ENCODE measurements around the gene DPP6.

DPP6 gene

DNA sequence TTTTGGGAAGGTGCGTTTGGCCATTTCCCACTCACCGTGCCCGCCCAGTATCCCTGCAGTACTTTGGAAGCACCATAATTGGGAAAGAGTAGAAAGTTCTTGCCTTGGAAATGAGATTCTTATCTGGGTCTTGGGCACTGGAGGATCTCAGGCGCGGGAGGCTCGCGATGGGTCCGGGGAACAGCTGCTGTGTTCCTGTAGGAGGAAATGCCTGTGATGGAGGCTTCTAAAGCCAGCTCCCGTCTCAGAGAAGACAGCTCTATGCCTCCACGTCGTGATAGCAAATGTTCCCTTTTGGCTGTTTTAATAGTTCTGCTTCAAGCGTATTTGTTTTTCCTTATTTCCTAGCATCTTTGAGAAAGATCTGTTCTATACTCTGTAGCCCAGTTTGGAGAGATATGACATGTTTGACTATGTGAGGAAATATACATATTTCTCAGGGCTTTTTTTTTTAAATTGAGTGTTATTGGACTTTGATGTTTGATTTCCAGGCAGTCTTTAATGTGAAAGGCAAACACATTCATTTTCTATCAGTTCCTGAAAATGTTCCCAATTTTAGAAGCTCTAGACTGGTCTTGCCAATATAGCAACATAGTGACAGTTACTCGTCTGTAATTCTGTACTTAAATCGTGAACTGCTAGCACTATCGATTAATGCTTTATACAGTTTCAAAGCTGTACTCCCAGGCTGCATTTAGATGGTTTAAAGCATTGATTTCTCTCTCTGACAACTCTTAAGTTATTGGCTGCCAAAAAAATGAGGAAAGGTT is 280.8 kb downstream of the DPP6 start:
- H3K4me3 ChIP-seq (ENCODE audit: low read depth, low read length): no peak overlapping the region

DNA sequence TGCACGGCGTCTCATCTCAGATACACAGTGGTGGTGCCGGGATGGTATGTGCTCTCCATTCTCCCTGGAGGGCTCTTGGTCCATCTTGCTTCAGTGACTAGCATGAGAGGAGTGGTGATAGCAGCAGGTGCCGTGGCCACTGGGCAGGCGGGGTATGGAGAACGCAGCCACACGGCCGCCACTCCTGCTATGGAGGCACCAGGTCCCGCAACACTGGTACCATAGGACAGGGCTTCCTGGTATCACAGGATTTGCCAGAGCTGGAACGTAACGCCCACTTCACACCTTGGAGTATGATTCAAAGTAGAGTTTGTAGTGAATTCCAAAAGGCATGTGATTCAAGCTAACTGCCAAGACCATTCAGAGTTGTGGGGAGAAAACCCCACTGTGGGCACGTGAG is 284.1 kb downstream of the DPP6 start:
- H3K4me3 ChIP-seq (ENCODE audit: low read depth, low read length): no peak overlapping the region

DNA sequence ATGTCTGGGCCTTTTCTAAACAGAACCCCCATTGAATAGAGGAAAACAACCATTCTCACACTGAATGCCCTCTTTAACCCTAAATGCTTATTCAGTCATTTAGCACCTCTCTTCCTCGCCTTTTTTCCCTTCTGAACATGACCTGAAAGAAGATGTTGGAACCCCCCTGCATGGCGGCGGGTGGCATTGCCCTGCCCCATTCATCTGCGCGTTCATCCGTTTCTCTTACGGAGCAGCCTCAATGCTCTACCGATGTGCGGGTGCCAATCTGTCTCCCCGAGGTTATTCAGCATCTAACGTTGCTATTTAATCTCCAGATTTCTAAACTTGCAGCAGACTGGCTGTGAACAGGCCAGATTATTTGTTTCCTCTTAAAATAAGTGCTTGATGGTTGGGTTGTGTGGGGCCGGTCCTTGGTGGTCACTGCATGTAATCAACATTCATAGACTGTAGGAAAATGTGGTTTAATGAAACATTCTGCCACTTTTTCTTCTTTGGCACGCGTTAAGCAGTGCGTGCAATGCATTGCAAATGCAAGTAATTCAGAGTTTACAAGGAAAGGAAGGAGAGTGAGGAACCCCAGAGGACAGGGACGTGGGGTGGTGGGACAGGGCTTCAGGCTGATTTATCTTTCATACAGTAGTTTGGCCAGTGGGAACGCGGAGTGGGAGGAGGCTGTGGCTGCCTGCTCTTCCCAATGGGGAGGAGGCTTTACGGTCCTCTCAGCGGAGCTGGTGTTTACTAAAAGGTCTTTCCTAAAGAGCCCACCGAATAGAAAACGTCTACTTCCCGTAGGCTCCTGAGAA is 286.7 kb downstream of the DPP6 start:
- H3K4me3 ChIP-seq (ENCODE audit: low read depth, low read length): no peak overlapping the region

DNA sequence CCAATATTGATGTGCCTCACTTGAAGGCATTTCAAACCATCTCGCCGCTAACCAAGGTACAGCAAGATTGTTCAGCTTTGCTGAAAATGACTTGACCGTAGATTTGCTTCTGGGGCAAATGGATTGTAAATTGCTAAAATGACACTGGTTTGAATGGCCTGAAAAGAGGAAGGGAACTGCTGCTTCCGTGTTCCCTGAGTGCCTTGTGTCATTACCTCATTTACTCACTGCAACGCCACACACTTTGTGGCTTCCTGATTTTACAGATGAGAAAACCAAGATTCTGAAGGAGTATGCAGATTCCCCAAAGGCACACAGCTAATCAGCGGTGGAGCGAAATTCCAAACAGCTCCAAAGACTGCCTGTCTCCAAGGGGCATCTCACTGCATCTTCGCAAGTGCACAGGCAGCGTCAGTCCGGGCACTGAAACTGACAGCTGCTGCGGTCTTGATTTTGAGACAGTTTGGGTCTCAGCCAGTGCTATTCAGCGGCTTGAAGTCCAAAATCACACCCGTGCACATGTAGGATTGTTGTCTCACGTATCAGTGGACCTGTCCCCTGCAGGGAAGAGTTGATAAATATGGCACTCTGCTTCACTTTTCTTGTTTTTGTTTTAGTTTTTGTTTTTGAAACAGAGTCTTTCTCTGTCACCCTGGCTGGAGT is 290.9 kb downstream of the DPP6 start:
- no peak overlapping the region for H3K4me3 ChIP-seq (ENCODE audit: low read depth, low read length)

DNA sequence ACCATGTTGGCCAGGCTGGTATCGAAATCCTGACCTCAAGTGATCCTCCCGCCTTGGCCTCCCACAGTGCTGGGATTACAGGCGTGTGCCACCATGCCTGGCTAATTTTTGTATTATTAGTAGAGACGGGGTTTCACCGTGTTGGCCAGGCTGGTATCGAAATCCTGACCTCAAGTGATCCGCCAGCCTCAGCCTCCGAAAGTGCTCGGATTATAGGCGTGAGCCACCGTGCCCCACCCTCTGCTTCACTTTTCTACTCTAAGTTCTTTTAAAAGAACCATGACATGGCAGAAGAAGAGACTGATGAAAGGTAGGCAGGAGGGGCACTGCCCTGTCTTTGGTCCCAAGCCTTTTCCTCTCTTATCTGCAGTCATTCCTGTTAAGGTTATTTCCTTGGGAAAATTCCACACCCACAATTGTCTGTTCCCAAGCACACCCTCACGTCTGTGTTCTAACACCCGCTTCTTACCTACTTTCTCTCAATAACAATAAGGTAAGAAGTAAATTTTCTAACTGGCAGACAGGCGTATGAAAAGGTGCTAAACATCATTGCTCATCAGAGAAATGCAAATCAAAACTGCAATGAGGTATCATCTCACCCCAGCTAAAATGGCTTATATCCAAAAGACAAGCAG is 291.7 kb downstream of the DPP6 start:
- H3K4me3 ChIP-seq (ENCODE audit: low read depth, low read length): no peak overlapping the region

DNA sequence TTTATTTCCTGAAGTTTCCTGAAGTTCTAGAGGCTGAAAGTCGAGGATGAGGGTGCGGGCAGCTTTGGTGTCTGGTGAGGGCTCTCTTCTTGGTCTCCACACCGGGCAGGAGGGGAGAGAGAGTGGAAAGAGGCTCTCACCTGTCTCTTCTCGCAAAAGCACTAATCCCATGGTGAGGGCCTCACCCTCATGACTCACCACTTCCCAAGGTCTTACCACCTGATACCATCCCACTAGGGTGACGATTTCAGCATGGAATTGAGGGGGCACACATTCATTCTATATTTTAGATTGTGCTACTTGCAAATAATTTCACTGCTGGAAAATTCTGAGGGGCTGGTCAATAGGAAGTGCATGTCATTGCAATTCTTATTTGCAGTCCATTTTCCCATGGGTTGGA is 292.9 kb downstream of the DPP6 start:
- no peak overlapping the region for H3K4me3 ChIP-seq (ENCODE audit: low read depth, low read length)

DNA sequence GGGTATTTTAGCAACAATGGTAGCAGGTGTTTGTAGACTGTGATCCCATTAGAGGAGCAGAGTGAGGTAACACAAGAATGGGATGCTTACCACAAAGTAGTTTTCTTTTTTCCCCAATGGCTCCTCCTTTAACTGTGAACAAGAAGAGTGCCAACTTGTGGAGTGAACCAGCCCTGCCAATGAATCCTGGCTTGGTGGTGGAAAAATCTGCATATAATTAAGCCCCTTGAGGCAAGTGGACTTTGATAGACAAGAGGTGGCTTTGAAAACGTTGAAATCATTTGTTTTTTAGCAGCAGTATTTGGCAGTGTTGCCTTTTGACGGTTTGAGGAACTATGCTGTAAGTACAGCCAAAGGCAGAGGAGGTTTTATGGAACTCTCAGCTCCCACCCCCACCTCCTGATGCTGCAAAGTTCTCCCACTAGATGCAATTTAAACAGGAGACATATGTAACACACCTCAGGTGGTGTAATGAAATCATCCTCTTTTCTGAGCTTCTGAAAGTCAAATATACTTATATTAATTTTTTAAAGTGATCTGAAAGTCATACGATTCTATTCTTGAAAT is 295.6 kb downstream of the DPP6 start:
- no peak overlapping the region for H3K4me3 ChIP-seq (ENCODE audit: low read depth, low read length)

DNA sequence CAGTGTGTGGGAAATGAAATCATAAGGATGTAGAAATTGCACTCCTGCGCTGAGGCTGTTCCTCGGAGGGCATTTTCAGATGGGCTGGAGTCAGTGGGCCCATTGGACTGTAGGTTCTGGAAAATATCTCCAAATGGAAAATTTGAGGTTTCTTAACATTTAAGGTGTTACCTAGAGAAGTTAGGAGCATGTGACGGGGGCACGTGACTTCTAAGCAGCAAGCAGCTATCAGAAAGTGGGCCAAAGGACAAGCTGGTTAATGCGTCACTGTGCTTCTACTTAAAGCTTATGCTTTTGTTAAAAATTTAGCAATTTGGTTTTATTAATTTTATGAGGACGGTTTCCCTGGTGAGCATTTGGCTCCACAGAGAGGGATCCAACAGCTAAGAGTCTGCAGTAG is 298.7 kb downstream of the DPP6 start:
- no peak overlapping the region for H3K4me3 ChIP-seq (ENCODE audit: low read depth, low read length)

DNA sequence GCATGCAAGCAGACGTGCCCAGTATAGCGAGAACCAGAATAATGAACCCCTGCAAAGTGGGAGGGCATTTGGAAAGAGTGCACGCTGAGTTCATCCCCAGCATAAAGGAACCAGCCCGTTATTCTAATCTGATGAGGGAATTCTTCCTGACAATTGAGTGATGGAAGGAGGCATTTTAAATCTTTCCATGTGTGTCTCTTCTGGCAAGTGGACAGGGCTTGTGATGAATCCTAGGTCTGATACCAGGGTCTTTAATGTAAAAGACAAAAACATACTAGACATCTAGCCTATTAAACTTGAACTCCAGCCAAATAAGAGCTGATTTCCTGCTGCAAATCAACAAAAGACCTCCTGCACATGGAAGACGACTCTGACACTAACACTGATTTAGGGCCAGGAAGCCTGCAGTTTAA is 301.2 kb downstream of the DPP6 start:
- no peak overlapping the region for H3K4me3 ChIP-seq (ENCODE audit: low read depth, low read length)

DNA sequence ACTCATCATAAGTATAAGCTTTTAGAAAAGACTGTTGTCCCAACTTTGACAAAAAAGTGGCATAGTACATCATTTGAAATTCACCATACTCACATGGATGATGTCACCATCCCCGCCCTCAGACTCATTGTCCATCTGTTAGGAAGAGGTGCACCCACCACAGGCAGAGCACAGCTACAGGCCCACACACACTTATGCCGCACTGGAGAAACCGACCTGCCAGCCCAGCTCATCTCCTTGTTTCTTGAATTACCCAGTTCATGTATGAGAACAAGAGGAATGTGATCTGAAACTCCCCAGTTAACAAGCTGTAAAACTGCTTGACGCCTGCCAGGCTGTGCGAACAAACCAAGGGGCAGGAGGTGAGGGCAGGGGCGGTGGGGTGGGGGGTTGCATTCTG is 312.0 kb downstream of the DPP6 start:
- H3K4me3 ChIP-seq (ENCODE audit: low read depth, low read length): no peak overlapping the region

DNA sequence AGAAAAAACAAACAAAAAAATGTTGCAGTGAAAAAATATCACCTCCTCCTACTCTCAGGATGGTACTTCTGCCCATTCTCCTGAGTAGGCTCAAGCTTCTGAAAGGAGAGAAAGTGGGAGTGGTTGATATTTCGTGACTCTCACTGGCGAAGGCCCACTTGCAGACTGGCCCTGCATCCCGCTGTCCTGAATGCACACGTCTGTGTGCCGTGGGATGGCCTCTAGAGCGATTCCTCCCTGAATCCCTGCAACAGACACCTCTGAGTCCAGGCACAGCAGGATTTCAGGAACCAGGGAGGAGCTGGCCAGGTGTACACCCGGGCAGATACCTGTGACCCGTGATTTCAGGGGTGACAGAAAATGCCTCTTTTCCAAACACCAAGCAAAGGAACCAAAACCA is 319.2 kb downstream of the DPP6 start:
- H3K4me3 ChIP-seq (ENCODE audit: low read depth, low read length): no peak overlapping the region

DNA sequence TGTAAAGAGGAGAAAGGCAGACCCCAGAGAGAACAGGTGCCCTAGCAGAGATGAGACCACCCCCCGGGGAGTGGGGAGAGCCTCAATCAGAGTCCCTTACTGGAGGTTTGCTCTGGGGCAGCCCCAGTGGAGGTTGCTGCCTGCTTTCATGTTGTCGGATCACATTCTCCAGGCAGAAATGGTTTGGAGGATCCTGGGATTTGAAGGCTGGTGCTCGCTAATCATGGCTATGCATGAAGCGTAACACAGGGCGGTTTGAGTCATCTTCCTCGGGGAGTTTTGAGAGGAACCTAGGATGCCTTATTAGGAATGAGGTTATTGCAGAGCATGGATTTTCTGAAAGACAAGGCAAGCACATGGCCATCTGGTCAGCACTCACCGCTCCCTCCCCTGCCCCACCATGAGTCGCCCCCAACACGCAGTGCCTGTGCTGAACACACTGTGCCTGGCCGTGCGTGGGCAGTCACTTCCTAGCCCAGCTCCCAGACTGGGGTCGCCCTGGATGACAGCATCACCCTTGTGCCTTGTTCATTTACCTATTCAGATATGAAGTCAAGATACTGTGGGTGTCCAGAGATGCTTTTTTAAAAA is 319.9 kb downstream of the DPP6 start:
- H3K4me3 ChIP-seq (ENCODE audit: low read depth, low read length): no peak overlapping the region

DNA sequence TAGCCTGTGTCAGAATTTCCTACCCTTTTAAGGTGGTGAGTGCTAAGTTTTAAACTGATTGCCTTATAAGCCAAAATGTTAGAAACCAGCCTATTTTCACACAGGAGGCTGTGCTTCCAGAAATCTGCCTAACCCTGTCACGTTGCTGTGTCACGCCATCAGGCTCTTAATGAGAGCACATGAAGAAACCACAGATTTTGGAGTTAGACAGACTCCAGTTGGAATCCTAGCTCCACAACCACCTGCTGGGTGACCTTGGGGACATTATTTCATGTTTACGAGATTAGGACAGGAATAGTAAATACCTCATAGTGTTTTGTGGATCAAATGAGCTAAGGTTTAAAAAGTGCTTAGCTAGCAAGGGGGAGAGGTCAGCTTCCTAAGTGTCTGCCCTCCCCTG is 321.8 kb downstream of the DPP6 start:
- H3K4me3 ChIP-seq (ENCODE audit: low read depth, low read length): no peak overlapping the region

DNA sequence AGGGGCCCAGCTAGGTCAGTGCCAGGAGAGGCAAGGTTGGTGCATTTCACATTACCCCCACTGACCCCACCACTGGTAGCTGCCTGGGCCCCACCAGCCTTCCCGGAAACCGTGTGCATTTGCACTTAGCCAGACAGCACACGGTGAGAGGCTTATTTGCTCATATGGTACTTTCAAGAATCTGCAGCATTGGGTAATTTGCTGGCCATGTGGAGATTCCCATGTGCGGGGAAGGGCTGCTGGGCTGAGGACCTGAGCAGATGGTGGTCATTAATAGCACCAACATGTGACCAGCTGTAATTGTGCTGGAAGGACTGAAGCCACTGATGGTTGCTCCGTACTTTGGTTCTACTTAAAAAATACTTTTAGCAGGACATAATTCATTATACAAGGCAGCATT is 323.8 kb downstream of the DPP6 start:
- no peak overlapping the region for H3K4me3 ChIP-seq (ENCODE audit: low read depth, low read length)

DNA sequence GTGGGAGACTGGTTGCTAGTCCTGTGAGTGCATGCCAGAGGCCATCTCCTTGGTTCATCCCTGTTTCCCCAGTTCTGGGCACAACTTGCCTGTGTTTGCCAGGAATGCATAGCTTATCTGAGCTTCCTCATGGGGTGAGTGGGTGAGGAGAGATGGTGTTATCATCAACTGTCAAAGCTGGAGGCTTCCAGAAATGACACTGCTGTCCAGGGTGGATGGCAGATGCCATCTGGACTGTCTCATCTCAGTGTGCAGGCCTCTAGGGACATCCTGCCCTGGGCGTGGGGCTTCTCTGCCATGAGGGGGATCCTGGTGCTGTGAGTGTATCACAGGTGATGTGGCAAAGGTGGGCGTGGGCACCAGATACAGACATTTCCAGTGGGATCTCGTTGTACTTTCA is 328.6 kb downstream of the DPP6 start:
- no peak overlapping the region for H3K4me3 ChIP-seq (ENCODE audit: low read depth, low read length)

DNA sequence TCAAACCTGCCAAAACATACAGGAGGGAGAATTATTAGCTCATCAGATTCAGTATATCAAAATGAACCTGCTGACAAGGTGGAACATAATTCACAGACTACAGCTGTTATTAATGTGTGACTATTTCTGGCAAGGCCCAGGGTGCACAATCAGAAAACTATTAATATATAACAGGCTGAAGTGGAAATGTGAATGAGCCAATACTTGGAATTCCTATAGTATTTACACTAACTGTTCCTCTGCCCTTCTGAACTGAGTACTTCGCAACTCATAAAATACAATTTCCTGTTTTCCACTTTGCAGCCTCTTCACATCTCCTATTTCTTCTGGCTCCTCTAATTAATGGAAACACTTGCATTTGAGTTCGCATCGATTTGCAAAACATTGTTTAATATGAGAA is 330.8 kb downstream of the DPP6 start:
- H3K4me3 ChIP-seq (ENCODE audit: low read depth, low read length): no peak overlapping the region

DNA sequence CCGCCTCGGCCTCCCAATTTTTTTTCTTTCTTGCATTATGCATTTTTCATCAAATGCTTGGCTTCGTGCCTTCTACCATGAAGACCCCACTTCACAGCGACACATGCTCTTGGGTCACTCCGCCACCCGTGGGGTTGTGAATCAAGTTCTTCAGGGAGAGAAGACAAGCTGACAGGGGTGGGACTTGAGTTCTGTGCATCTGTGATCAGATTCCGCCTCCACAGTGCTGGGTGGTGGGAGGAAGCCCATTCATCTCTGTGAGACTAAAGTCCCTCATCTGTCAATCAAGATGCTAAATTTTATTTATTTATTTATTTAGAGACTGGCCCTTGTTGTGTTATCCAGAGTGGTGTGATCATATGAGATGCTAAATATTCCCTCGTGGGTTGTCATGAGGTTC is 333.0 kb downstream of the DPP6 start:
- H3K4me3 ChIP-seq (ENCODE audit: low read depth, low read length): no peak overlapping the region

DNA sequence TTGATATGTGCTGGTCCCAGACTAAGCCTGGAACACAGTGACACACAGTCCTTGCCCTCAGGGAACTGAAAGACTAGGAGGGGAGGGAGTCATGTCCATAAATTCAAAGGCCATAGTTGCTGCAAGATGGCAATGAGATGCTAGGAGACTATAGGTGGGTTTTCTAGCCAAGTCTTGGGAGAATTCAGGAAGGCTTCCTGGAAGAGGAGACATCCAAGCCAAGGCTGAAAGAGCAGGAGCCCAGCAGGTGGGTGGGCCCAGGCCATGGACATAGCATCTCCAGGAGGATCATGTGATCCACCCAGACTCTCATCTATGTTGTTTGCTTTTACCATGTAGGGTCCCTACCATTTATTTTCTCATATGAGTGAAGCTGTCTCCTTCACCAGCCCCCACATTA is 335.1 kb downstream of the DPP6 start:
- H3K4me3 ChIP-seq (ENCODE audit: low read depth, low read length): no peak overlapping the region

DNA sequence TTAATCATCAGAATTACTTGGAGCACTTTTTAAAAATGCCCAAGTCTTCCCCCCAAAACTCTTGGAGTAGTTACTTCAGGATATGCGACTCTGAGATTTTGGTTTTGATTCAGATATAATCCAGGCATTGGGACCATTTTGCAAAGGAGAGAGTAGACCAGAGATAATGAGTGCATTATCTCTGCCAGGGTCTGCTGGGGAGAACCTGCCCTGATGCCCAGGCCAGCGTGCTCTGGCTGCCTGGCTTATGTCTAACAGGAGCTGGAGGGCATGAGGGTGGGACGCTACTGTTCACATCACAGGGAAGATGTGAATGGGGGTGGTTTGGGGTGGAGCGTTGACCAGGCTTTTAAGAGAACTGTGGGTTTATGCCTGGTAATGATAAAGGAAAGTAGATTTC is 336.2 kb downstream of the DPP6 start:
- H3K4me3 ChIP-seq (ENCODE audit: low read depth, low read length): no peak overlapping the region

DNA sequence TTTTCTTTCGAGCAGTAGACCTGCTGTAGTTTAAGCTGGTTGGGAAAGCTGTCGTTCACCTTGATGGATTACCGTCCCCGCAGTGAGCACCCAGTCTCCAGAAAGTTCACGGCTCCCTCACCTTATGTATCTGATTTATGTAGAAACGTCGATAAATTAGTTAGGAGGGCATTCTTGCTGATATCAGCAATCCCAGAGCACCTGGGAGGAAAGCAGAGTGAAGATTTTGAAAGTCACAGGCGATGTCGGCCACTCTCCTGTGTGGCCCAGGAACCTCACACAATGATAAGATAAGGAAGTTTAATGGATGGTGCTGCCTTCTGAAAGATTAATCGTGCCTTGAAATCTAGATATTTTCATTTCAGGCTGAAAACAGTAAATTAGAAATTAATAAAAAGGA is 336.8 kb downstream of the DPP6 start:
- no peak overlapping the region for H3K4me3 ChIP-seq (ENCODE audit: low read depth, low read length)

DNA sequence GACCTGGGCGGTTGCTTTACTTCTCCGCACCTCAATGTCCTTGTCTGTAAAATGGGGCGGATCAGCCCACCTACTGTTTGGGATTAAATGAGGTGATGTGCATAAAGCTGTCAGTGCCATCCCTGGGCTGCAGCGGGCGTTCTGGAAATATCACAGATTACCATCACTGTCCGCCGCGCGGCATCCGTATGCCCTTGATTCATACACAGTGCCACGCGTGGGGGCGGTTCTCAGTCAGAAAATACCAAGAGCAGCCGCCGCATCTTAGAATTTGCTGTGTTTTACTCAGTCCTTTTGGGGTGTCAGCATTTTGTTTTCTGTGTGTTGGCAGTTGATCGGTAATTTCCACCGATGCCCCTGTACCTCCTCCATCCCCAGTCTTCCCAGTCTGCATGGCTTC is 338.8 kb downstream of the DPP6 start:
- H3K4me3 ChIP-seq (ENCODE audit: low read depth, low read length): no peak overlapping the region

Data from iPS-11a (cell line).